Right renal cortex interstitium (tissue), 3 donors: ENCODE results near the gene PFN3. TPM values are rescaled to one million over a fixed set of nuclear protein-coding genes. Genes with fewer than 3 reads are reported as not detected.
"Not testable (repeated sequence)": the region's sequence is repeated elsewhere in the genome, so short reads cannot be mapped to it uniquely, and the experiment has no call there.

ENCODE experiments used
- DNase-seq, 3 donors: peaks; one replicate each; pipeline ENCODE4 v3.0.0-alpha.2; 2013; ENCODE audit warnings: low read depth in 3 of 3, low spot score in 2 of 3
- polyA plus RNA-seq, 3 donors: library from polyadenylated mRNA; unstranded; fragments of 120-200 nt; gene quantifications; one replicate each; pipeline ENCODE4 v1.2.1, GENCODE V29; 2013; ENCODE audit not compliant: insufficient read length in 3 of 3

PFN3 gene
- polyA plus RNA-seq, 3 donors = 0.47 to 0.72 (median 0.67) TPM

- DNase-seq = not testable (repeated sequence)
Observed at GRCh38 chr5:177375516-177375915, 24.9 kb downstream of the PFN3 start.

GRCh38 chr5:177374211-177374610 lies 26.2 kb downstream of the PFN3 start:
- no peak for DNase-seq

DNA sequence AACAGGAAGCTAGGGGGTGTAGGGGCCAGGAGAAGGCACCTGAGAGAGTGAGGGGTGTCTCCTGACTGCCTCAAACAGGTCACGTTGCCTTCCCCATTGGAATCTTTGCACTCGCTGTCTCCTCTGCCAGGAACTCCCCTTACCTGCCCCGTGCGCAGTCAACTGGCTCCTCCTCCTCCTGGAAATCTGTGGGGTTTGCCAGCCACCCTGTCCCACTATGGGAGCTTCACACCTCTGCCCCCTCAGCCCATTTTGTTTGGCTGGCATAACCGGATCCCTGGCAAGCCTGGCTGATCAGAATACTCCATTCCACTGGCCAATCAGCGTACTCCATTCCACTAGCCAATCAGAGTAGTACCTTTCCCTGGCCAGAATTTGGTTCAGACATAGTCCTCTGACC lies 26.7 kb downstream of the PFN3 start:
- DNase-seq = no peak

DNA sequence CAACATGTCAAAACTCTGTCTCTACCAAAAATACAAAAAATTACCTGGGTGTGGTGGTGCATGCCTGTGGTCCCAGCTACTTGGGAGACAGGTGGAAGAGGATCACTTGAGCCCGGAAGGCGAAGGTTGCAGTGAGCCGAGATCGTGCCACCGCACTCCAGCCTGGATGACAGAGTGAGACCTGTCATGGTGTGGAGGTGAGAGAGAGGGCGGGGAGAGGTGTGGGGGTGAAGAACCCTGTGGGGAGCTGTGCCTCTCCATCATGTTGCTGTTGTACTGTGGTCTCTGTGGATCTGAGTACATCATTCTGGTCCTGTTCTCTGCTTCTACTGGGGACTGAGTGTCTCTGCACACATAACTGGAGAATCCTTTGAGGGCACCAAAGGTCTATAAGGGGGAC lies 27.6 kb downstream of the PFN3 start:
- DNase-seq = no peak

- no peak for DNase-seq
Observed at GRCh38 chr5:177372034-177372896, 28.2 kb downstream of the PFN3 start.

GRCh38 chr5:177371120-177372033 lies 29.1 kb downstream of the PFN3 start:
- DNase-seq = no peak

GRCh38 chr5:177370488-177371119 lies 29.9 kb downstream of the PFN3 start:
- DNase-seq = peak; percentile 54 to 72 (median 67)

DNA sequence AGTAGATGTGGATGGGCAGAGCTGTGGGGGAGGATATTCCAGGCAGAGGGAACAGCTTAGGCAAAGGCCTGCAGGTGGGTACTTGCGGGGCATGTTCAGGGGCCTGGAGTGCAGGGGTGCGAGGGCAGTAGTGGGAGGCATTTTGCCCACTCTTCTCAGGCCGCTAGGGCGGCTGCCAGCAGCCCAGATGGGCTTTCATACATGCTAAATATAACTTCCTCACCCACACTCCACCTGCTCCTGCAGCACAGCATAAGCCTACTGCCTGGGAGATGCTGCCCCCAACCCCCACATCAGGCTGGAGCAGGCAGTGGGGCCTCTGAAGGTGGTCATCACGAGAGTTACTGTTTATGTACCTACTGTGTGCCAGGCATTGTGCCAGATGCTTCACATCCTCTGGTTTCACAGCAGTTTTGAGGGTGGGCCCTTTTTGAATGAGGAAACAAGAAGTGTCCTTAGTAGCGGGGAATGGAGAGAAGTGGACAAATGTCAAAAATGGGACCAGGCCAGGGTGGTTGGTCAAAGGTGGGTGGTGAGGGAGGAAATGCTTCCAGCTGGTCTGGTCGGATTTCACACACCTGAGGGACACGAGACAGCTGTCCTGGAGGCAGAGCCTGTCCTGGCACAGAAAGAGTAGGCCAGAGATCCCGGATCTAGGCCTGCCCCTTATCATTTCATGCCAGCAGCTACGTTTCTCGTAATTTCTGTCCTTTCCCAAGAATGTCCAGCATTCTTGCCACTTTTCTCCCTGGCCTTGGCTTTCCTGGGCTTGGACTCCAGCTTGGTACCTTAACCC lies 30.6 kb downstream of the PFN3 start:
- no peak for DNase-seq

DNA sequence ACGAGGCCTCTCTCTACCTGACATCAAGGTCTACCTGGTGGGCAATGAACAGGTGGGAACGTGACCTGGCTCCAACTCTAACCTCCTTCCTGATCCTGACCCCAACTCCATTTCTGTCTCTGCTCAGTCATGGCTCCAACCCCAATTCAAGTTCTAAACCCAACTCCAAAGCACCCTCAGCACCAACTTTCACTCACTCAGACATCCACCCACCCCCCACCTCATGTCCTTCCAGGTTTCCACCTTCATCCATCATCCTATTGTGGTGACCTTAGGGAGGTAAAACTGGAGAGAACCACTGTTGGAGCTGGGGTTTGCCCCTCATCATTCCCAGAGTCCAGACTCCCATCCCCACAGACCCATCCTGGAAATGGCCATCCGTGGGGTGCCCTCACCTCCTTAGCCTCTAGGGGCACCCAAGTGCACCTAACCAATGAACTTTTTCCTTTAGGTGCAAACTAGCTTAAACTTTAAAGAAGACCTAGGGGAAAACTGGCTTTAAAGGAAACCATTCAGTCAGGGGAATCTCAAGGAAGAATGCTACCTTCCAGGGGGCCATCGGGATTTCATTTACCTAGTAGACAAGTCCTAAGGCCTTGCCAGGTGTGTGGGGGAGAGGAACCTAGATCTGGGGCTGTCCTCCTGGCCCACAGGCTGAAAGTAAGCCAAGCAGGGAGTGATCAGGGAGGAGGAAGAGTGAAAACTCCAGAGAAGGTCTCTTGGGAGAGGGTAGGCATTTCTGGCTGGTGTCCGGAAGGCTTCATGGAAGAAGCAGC lies 31.4 kb downstream of the PFN3 start:
- DNase-seq = no peak

DNA sequence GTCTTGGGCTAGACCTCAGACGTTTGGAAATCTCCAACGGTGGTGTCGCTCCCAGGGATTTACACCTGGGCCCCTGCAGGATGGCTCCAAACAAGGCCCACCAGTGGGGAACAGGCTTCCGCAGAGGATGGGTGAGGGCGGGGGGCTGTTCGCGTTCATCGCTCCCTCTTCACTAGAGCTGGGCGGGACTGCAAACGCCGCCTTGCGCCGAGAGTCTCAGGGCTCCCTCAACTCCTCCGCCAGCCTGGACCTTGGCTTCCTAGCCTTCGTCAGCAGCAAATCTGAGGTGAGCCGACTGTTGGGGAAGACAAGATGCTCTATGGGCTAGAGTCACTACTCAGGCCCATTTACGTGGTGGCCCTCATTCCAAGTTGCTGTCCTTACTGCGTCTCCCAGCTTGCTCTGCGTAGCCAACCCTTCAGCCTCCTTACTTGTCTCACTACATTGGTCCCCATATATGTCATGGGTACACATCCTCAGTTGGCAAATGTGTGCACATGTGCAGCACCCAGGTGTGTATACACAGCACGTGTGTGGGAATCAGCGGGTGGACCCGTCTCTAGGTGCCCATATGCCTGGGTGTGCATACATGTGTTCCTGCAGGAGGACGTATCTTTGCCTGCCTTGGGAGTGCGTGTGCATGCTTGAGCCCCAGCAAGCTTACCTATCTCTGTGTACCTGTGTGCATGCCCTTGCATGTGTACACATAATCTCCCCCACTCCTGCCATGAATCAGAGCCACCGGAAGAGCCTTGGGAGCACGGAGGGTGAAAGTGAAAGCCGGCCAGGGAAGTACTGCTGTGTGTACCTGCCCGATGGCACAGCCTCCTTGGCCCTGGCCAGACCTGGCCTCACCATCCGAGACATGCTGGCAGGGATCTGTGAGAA lies 32.2 kb downstream of the PFN3 start:
- DNase-seq = no peak

GRCh38 chr5:177367323-177367848 lies 33.1 kb downstream of the PFN3 start:
- DNase-seq = no peak

DNA sequence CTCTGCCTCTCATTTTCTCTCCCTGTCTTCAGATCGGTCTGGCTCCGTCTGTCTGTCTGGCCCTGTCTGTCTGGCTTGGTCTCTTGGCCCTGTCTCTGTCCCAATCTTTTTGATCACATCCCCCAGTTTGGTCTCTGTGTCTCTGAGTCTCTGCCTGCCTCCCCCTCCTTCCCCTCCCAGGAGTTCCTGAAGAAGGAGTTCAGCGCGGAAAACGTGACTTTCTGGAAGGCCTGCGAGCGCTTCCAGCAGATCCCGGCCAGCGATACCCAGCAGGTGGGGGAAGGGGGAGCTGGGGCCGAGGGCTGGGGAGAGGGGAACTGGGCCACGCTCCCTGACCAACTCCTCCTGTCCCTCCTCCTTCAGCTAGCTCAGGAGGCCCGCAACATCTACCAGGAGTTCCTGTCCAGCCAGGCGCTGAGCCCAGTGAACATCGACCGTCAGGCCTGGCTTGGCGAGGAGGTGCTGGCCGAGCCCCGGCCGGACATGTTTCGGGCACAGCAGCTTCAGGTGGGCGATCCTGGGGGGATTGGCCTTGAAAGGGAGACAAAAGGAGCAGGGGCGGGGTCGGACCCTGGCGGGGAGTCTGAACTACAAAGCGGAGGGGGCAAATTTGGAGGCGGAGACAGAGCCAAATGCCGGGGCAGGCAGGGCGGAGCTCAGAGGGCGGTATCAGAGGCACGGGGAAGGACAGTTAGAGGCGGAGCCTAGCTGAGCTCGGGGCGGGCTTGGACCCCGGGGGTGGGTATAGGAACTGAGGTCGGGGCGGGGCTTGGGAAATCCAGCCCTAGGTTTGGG lies 33.7 kb downstream of the PFN3 start:
- DNase-seq = peak; percentile 76 to 82 (median 77)

GRCh38 chr5:177365845-177366527 lies 34.5 kb downstream of the PFN3 start:
- DNase-seq = no peak

- DNase-seq = no peak
Observed at GRCh38 chr5:177364159-177364962, 36.1 kb downstream of the PFN3 start.

DNA sequence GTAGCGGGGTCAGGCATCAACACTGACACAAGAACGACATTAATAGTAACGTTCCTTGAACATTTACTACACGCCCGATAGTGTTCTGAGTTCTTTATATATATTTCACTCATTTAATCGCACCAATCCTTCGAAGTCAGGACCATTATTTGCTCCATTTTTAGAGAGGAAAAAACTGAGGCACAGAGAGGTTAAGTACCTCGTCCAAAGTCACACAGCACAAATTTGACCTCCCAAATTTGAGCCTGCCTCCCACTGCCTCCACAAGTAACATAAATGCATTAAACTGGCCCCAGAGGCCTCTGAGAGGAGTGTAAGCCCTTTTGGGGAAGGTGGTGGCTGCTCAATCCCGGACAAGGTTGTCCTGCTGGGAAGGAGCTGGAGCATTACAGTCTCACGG lies 36.9 kb downstream of the PFN3 start:
- no peak for DNase-seq
